ENCODE data around the gene ZNF443.

GRCh38 chr19:12425888-12426274, 14.9 kb downstream of the ZNF443 start:
- no peak for TF ChIP-seq EZH2 (IDR thresholded peaks at IDR 0.05)
- TF ChIP-seq CTCF (IDR thresholded peaks at IDR 0.05) = no peak
